H1 (cell line): Measurements from ENCODE around the gene C1orf21. TPM values are rescaled to one million over a fixed set of nuclear protein-coding genes. Genes with fewer than 3 reads are reported as not detected.

ENCODE experiments used
- CHD2 ChIP-seq: IDR thresholded peaks from 2 replicates; pipeline ENCODE4 v1.6.1; 2012; ENCODE audit warnings: low read length, improper control_type of control experiment
- GABPA ChIP-seq: IDR thresholded peaks from 2 replicates; pipeline ENCODE4 v1.6.1; 2011; ENCODE audit warnings: mild to moderate bottlenecking, low read length, moderate library complexity, borderline replicate concordance; ENCODE audit not compliant: insufficient read depth
- MAFK ChIP-seq: IDR thresholded peaks from 2 replicates; pipeline ENCODE4 v1.6.1; 2012; ENCODE audit warnings: low read depth, mild to moderate bottlenecking, improper control_type of control experiment, low read length
- polyA plus RNA-seq, 7 experiments: library from polyadenylated mRNA; depleted of rRNA in 3 of 7; stranded (reverse) in 5 of 7; unstranded in 2 of 7; fragments of >200 nt in 5 of 7; fragments of 200-250 nt in 2 of 7; gene quantifications; 1 replicate in 5 of 7; 2 replicates in 1 of 7; 4 replicates in 1 of 7; pipeline versions ENCODE4 v1.2.1 to v1.2.3, GENCODE V29; 2011 to 2013; ENCODE audit warnings: missing spikeins in 2 of 7, mixed read lengths in 2 of 7
- total RNA-seq: library from RNA; stranded (reverse); fragmentation: NEBNext Ultra II Directional; extraction: Animal tissue kit (Norgen Biotek cat#: 25700); gene quantifications from 2 replicates; pipeline ENCODE4 v1.2.1, GENCODE V29; 2021

Gene C1orf21
- total and polyA plus RNA-seq, 2 of the 8 experiments (the other 6 are each of a cell fraction or from before 2014, with no cell fraction given), result 16.6 to 51.0 TPM

- no peak for TF ChIP-seq CHD2
- no peak for TF ChIP-seq MAFK
- TF ChIP-seq GABPA, result no peak
Observed at GRCh38 chr1:184646178-184646701, 259.4 kb downstream of the C1orf21 start (continued).
